Measurements from ENCODE around the gene FRAS1.
"Not testable (repeated sequence)": the region's sequence is repeated elsewhere in the genome, so short reads cannot be mapped to it uniquely, and the experiment has no call there.

Gene FRAS1

GRCh38 chr4:78174891-78175290 is 117.8 kb downstream of the FRAS1 start:
- H3K4me3 ChIP-seq (ENCODE audit: low read length): no peak overlapping the region
- no peaks in the 10 kb centered on the region for H3K36me3 ChIP-seq (ENCODE audit: insufficient read depth, low read length)
- H3K9me3 ChIP-seq (ENCODE audit: low read length): no peaks in the 10 kb centered on the region
- H3K27me3 ChIP-seq (ENCODE audit: insufficient read depth, low read length): no peaks in the 10 kb centered on the region
- no peak overlapping the region for H2AFZ ChIP-seq (ENCODE audit: low read depth, low read length)
- H3K4me1 ChIP-seq (ENCODE audit: insufficient read depth, low read length): peaks cover 6% of the 10 kb centered on the region

DNA sequence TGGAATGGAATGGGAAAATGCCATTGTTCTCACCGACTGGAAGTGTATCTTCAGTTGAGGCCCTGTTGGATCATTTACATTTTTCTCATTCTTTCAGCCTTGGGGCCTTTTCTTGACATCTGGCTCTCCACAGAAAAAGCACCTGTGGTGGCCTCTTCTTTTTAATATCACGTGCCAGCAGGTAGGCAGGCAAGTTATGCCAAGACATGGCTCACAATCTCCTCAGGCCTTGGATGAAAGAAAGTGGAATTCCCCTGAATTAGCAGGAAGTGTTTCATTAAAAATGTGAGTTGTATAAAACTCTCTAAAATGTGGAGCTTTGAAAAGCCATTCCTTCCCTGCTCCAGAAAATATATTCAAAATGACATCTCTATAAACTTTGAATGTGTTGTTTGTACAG is 122.1 kb downstream of the FRAS1 start:
- Histone ChIP-seq H3K4me1 (ENCODE audit: insufficient read depth, low read length) (peaks cover 6% of the 10 kb centered on the region), H3K27me3 (ENCODE audit: insufficient read depth, low read length) (no peaks in the 10 kb centered on the region), H3K4me3 (ENCODE audit: low read length) (no peak overlapping the region), H3K9me3 (ENCODE audit: low read length) (no peaks in the 10 kb centered on the region), H2AFZ (ENCODE audit: low read depth, low read length) (no peak overlapping the region), H3K36me3 (ENCODE audit: insufficient read depth, low read length) (no peaks in the 10 kb centered on the region)

DNA sequence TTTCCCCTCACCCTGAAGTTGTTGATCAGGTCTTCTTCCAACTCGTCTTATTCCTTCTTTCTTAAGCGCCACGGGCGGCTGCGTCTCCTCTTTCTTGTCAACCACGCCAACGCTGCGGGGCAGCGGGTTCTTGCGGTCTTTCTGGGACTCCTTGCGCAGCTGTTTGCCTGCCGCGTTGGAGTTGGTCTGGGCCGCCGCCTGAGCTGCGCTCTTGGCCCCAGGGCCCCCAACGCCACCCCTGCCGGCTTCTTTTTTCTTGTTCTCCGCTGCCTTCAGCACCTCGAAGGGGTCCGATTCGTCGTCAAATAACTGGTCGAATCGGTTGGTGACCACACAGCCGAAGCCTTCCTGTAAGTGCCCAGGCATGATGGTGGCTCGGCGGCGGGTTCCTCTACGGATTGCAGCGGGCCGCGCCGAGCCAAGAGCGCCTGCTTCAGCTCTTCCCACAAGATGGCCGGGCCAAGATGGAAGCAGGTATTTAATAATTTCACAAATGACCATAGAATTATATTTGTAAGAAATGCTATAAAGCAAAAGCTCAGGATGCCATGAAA is 124.6 kb downstream of the FRAS1 start:
- peaks cover 11% of the 10 kb centered on the region for H3K4me1 ChIP-seq (ENCODE audit: insufficient read depth, low read length)
- H2AFZ ChIP-seq (ENCODE audit: low read depth, low read length); H3K36me3 ChIP-seq (ENCODE audit: insufficient read depth, low read length); H3K4me3 ChIP-seq (ENCODE audit: low read length); H3K9me3 ChIP-seq (ENCODE audit: low read length); H3K27me3 ChIP-seq (ENCODE audit: insufficient read depth, low read length): not testable (repeated sequence)

GRCh38 chr4:78184584-78184983 is 127.5 kb downstream of the FRAS1 start:
- no peaks in the 10 kb centered on the region for H3K36me3 ChIP-seq (ENCODE audit: insufficient read depth, low read length)
- no peaks in the 10 kb centered on the region for H3K9me3 ChIP-seq (ENCODE audit: low read length)
- no peak overlapping the region for H3K4me3 ChIP-seq (ENCODE audit: low read length)
- no peak overlapping the region for H2AFZ ChIP-seq (ENCODE audit: low read depth, low read length)
- no peaks in the 10 kb centered on the region for H3K27me3 ChIP-seq (ENCODE audit: insufficient read depth, low read length)
- peaks cover 5% of the 10 kb centered on the region for H3K4me1 ChIP-seq (ENCODE audit: insufficient read depth, low read length)

- H3K9me3 ChIP-seq (ENCODE audit: low read length): no peaks in the 10 kb centered on the region
- peaks cover 8% of the 10 kb centered on the region for H3K4me1 ChIP-seq (ENCODE audit: insufficient read depth, low read length)
- H2AFZ ChIP-seq (ENCODE audit: low read depth, low read length): no peak overlapping the region
- no peaks in the 10 kb centered on the region for H3K27me3 ChIP-seq (ENCODE audit: insufficient read depth, low read length)
- H3K4me3 ChIP-seq (ENCODE audit: low read length): no peak overlapping the region
- no peaks in the 10 kb centered on the region for H3K36me3 ChIP-seq (ENCODE audit: insufficient read depth, low read length)
These were observed 128.0 kb downstream of the FRAS1 start for GRCh38 chr4:78185117-78185516.

- no peaks in the 10 kb centered on the region for H3K9me3 ChIP-seq (ENCODE audit: low read length)
- H3K27me3 ChIP-seq (ENCODE audit: insufficient read depth, low read length): no peaks in the 10 kb centered on the region
- H3K4me3 ChIP-seq (ENCODE audit: low read length): no peak overlapping the region
- H3K36me3 ChIP-seq (ENCODE audit: insufficient read depth, low read length): no peaks in the 10 kb centered on the region
- peaks cover 8% of the 10 kb centered on the region for H3K4me1 ChIP-seq (ENCODE audit: insufficient read depth, low read length)
- no peak overlapping the region for H2AFZ ChIP-seq (ENCODE audit: low read depth, low read length)
These were observed 129.7 kb downstream of the FRAS1 start for GRCh38 chr4:78186597-78187543.

GRCh38 chr4:78190068-78190467 is 132.9 kb downstream of the FRAS1 start:
- H3K4me1 ChIP-seq (ENCODE audit: insufficient read depth, low read length): peaks cover 8% of the 10 kb centered on the region
- H3K4me3 ChIP-seq (ENCODE audit: low read length): no peak overlapping the region
- H3K9me3 ChIP-seq (ENCODE audit: low read length): no peaks in the 10 kb centered on the region
- H3K27me3 ChIP-seq (ENCODE audit: insufficient read depth, low read length): no peaks in the 10 kb centered on the region
- no peaks in the 10 kb centered on the region for H3K36me3 ChIP-seq (ENCODE audit: insufficient read depth, low read length)
- no peak overlapping the region for H2AFZ ChIP-seq (ENCODE audit: low read depth, low read length)

DNA sequence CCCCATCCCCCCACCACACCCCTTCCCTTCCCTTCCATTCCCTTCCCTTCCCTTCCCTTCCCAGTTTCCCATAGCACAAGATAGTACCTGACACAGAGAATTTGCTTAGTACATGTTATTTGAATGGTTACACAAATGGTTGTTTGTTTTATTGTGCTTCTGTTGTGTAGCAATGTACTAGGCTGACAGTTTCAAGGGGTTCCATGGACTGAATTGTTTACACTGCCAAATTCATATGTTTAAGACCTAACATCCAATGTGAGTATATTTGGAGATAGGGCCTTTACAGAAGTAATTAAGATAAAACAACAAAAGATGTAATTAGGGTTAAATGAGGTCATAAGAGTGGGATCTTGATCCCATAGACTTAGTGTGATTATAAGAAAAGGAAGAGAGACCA is 133.5 kb downstream of the FRAS1 start:
- Histone ChIP-seq H3K36me3 (ENCODE audit: insufficient read depth, low read length) (no peaks in the 10 kb centered on the region), H3K4me3 (ENCODE audit: low read length) (no peak overlapping the region), H3K4me1 (ENCODE audit: insufficient read depth, low read length) (peaks cover 6% of the 10 kb centered on the region), H3K27me3 (ENCODE audit: insufficient read depth, low read length) (no peaks in the 10 kb centered on the region), H3K9me3 (ENCODE audit: low read length) (peaks cover 3% of the 10 kb centered on the region), H2AFZ (ENCODE audit: low read depth, low read length) (no peak overlapping the region)

- Histone ChIP-seq H3K9me3 (ENCODE audit: low read length) (peaks cover 4% of the 10 kb centered on the region), H3K27me3 (ENCODE audit: insufficient read depth, low read length) (no peaks in the 10 kb centered on the region), H2AFZ (ENCODE audit: low read depth, low read length) (no peak overlapping the region), H3K4me1 (ENCODE audit: insufficient read depth, low read length) (peaks cover 14% of the 10 kb centered on the region), H3K36me3 (ENCODE audit: insufficient read depth, low read length) (no peaks in the 10 kb centered on the region), H3K4me3 (ENCODE audit: low read length) (no peak overlapping the region)
These were observed 140.8 kb downstream of the FRAS1 start for GRCh38 chr4:78197947-78198346.

GRCh38 chr4:78199984-78200383 is 142.9 kb downstream of the FRAS1 start:
- H2AFZ ChIP-seq (ENCODE audit: low read depth, low read length): no peak overlapping the region
- peaks cover 14% of the 10 kb centered on the region for H3K4me1 ChIP-seq (ENCODE audit: insufficient read depth, low read length)
- H3K27me3 ChIP-seq (ENCODE audit: insufficient read depth, low read length): no peaks in the 10 kb centered on the region
- H3K36me3 ChIP-seq (ENCODE audit: insufficient read depth, low read length): no peaks in the 10 kb centered on the region
- H3K4me3 ChIP-seq (ENCODE audit: low read length): no peak overlapping the region
- peaks cover 4% of the 10 kb centered on the region for H3K9me3 ChIP-seq (ENCODE audit: low read length)

DNA sequence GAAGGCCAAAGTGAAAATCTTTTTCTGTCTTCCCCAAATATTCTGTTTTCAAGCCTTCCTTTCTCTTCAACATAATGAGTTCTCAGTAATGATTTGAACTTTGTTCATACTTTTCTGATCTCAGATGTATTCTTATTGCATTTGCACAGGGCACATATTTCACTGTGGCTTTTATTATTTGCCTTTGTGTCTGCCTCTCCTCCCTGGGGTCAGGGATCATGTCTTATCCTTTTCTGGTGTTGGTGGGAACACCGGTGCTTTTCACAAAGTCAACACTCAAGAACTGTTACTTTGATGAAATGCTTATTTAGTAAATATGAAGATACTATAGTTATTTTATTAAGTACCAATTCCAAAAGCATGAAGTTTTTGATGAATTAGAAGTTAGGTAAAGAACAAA is 143.8 kb downstream of the FRAS1 start:
- no peaks in the 10 kb centered on the region for H3K27me3 ChIP-seq (ENCODE audit: insufficient read depth, low read length)
- H3K4me1 ChIP-seq (ENCODE audit: insufficient read depth, low read length): peaks cover 22% of the 10 kb centered on the region
- no peaks in the 10 kb centered on the region for H3K9me3 ChIP-seq (ENCODE audit: low read length)
- H3K4me3 ChIP-seq (ENCODE audit: low read length): no peak overlapping the region
- no peaks in the 10 kb centered on the region for H3K36me3 ChIP-seq (ENCODE audit: insufficient read depth, low read length)
- H2AFZ ChIP-seq (ENCODE audit: low read depth, low read length): no peak overlapping the region

- Histone ChIP-seq H3K36me3 (ENCODE audit: insufficient read depth, low read length) (no peaks in the 10 kb centered on the region), H2AFZ (ENCODE audit: low read depth, low read length) (no peak overlapping the region), H3K9me3 (ENCODE audit: low read length) (no peaks in the 10 kb centered on the region), H3K4me1 (ENCODE audit: insufficient read depth, low read length) (peaks cover 19% of the 10 kb centered on the region), H3K4me3 (ENCODE audit: low read length) (no peak overlapping the region), H3K27me3 (ENCODE audit: insufficient read depth, low read length) (no peaks in the 10 kb centered on the region)
These were observed 147.1 kb downstream of the FRAS1 start for GRCh38 chr4:78204176-78204575.

GRCh38 chr4:78205591-78205990 is 148.5 kb downstream of the FRAS1 start:
- H2AFZ ChIP-seq (ENCODE audit: low read depth, low read length): peak overlapping the region; percentile 78
- no peaks in the 10 kb centered on the region for H3K27me3 ChIP-seq (ENCODE audit: insufficient read depth, low read length)
- peaks cover 19% of the 10 kb centered on the region for H3K4me1 ChIP-seq (ENCODE audit: insufficient read depth, low read length)

More at GRCh38 chr4:78205591-78205990, 148.5 kb downstream of the FRAS1 start:
- no peaks in the 10 kb centered on the region for H3K9me3 ChIP-seq (ENCODE audit: low read length)
- H3K36me3 ChIP-seq (ENCODE audit: insufficient read depth, low read length): no peaks in the 10 kb centered on the region
- H3K4me3 ChIP-seq (ENCODE audit: low read length): no peak overlapping the region

Measured in neuron (in vitro differentiated cells).